SK-N-SH treated with all-trans-retinoic acid at 6 μM for 48 hours (cell line): ENCODE results near the gene AAGAB.

Experiments used
- ATAC-seq: fragments of 200-7000 bp; cut with Tn5 transposase; 3 replicates; pipeline ENCODE4 v1.9.1; 2020; ENCODE audit warnings: mild to moderate bottlenecking, moderate library complexity
- ARNTL ChIP-seq: fragments of 450-650 bp; formaldehyde crosslinking; IDR thresholded peaks from 2 replicates; pipeline ENCODE4 v1.5.0; 2020; ENCODE audit warnings: low read depth, mild to moderate bottlenecking, moderate library complexity, borderline replicate concordance
- BACH2 ChIP-seq: fragments of 250-450 bp; sonication (Bioruptor Pico); IDR thresholded peaks from 2 replicates; pipeline ENCODE4 v1.9.0; 2021; ENCODE audit warnings: mild to moderate bottlenecking, borderline replicate concordance
- CREB5 ChIP-seq: fragments of 250-450 bp; sonication (Bioruptor Pico); IDR thresholded peaks from 2 replicates; pipeline ENCODE4 v1.5.1; 2020; ENCODE audit warnings: low read depth, mild to moderate bottlenecking, moderate library complexity
- CSDC2 ChIP-seq: fragments of 250-450 bp; sonication (Bioruptor Pico); IDR thresholded peaks from 2 replicates; pipeline ENCODE4 v1.5.0; 2020; ENCODE audit warnings: mild to moderate bottlenecking, moderate library complexity
- CSRNP3 ChIP-seq: fragments of 250-450 bp; sonication (Bioruptor Pico); IDR thresholded peaks from 2 replicates; pipeline ENCODE4 v1.5.1; 2021; ENCODE audit warnings: mild to moderate bottlenecking, moderate library complexity
- ESRRG ChIP-seq: fragments of 250-450 bp; sonication (Bioruptor Pico); IDR thresholded peaks from 2 replicates; pipeline ENCODE4 v1.6.1; 2021; ENCODE audit warnings: mild to moderate bottlenecking
- GLIS3 ChIP-seq: fragments of 250-450 bp; sonication (Bioruptor Pico); IDR thresholded peaks from 2 replicates; pipeline ENCODE4 v1.5.0; 2020; ENCODE audit warnings: mild to moderate bottlenecking, moderate library complexity
- ISL1 ChIP-seq: fragments of 250-450 bp; sonication (Bioruptor Pico); IDR thresholded peaks from 2 replicates; pipeline ENCODE4 v2.1.2; 2022; ENCODE audit warnings: mild to moderate bottlenecking, moderate library complexity
- OSR1 ChIP-seq: fragments of 250-450 bp; sonication (Bioruptor Pico); IDR thresholded peaks from 2 replicates; pipeline ENCODE4 v1.8.0; 2022; ENCODE audit warnings: moderate library complexity, mild to moderate bottlenecking, inconsistent platforms
- PPARA ChIP-seq: fragments of 250-450 bp; sonication (Bioruptor Pico); IDR thresholded peaks from 2 replicates; pipeline ENCODE4 v1.5.0; 2020; ENCODE audit warnings: mild to moderate bottlenecking, borderline replicate concordance
- RARB ChIP-seq: fragments of 250-450 bp; sonication (Bioruptor Pico); IDR thresholded peaks from 2 replicates; pipeline ENCODE4 v1.8.0; 2021; ENCODE audit warnings: mild to moderate bottlenecking, moderate library complexity
- SNAI2 ChIP-seq: fragments of 250-450 bp; sonication (Bioruptor Pico); IDR thresholded peaks from 2 replicates; pipeline ENCODE4 v1.5.0; 2020; ENCODE audit warnings: mild to moderate bottlenecking, moderate library complexity
- TCF4 ChIP-seq: fragments of 250-450 bp; sonication (Bioruptor Pico); IDR thresholded peaks from 2 replicates; pipeline ENCODE4 v1.8.0; 2021; ENCODE audit warnings: mild to moderate bottlenecking, moderate library complexity, borderline replicate concordance
- TOX ChIP-seq: fragments of 250-450 bp; sonication (Bioruptor Pico); IDR thresholded peaks from 2 replicates; pipeline ENCODE4 v1.8.0; 2021; ENCODE audit warnings: mild to moderate bottlenecking, moderate library complexity, borderline replicate concordance
- TSHZ2 ChIP-seq: fragments of 250-450 bp; sonication (Bioruptor Pico); IDR thresholded peaks from 2 replicates; pipeline ENCODE4 v1.5.0; 2020; ENCODE audit warnings: mild to moderate bottlenecking, moderate library complexity
- ZC3H10 ChIP-seq: fragments of 250-450 bp; sonication (Bioruptor Pico); IDR thresholded peaks from 2 replicates; pipeline ENCODE4 v1.5.1; 2021; ENCODE audit warnings: mild to moderate bottlenecking, moderate library complexity
- ZFP3 ChIP-seq: fragments of 250-450 bp; sonication (Bioruptor Pico); IDR thresholded peaks from 2 replicates; pipeline ENCODE4 v1.5.0; 2020; ENCODE audit warnings: mild to moderate bottlenecking, moderate library complexity
- ZNF565 ChIP-seq: fragments of 450-650 bp; formaldehyde crosslinking; conservative IDR thresholded peaks from 2 replicates; pipeline ENCODE4 v1.5.0; 2020; ENCODE audit warnings: low read depth, mild to moderate bottlenecking, moderate library complexity
- ZNF70 ChIP-seq: fragments of 450-650 bp; formaldehyde crosslinking; IDR thresholded peaks from 2 replicates; pipeline ENCODE4 v1.5.0; 2020; ENCODE audit warnings: mild to moderate bottlenecking, moderate library complexity
- ZNF8 ChIP-seq: fragments of 450-650 bp; formaldehyde crosslinking; IDR thresholded peaks from 2 replicates; pipeline ENCODE4 v1.5.0; 2020; ENCODE audit warnings: mild to moderate bottlenecking, moderate library complexity

The AAGAB gene

GRCh38 chr15:67254238-67255175 is at the start of gene AAGAB, which contains the start of gene IQCH:
TSS of gene AAGAB (minus strand) at chr15:67254661. CDS start at chr15:67254631, 30 bp downstream.
TSS of gene IQCH (plus strand) at chr15:67254786. CDS start at chr15:67254897, 111 bp downstream.
- TF ChIP-seq TOX (no peak), PPARA (no peak), ZNF70 (CRISPR knock-in tag) (peak; percentile 70; the same call in 1 of the 2 replicates), SNAI2 (no peak), ZNF565 (CRISPR knock-in tag) (no peak), TCF4 (no peak), ZNF8 (CRISPR knock-in tag) (peak; percentile 25; the same call in 1 of the 2 replicates), ESRRG (CRISPR knock-in tag) (no peak)
- TF ChIP-seq, all 23 proteins: peak for 2
- ATAC-seq, result peak; percentile 97

- ATAC-seq, result peak; percentile 50; the same call in 1 of the 3 replicates
- TF ChIP-seq CSRNP3 (CRISPR knock-in tag), result no peak
- TF ChIP-seq BACH2, result no peak
- TF ChIP-seq ZNF70 (CRISPR knock-in tag), result no peak
- TF ChIP-seq TOX, result no peak
- no peak for TF ChIP-seq ESRRG (CRISPR knock-in tag)
- no peak for TF ChIP-seq ARNTL (CRISPR knock-in tag)
- no peak for TF ChIP-seq GLIS3 (CRISPR knock-in tag)
- TF ChIP-seq ZNF8 (CRISPR knock-in tag), result no peak
- TF ChIP-seq TCF4, result no peak
- TF ChIP-seq OSR1 (CRISPR knock-in tag), result no peak
Measured at GRCh38 chr15:67303490-67304363, 49.3 kb upstream of the AAGAB start.

- ATAC-seq, result no peak
- TF ChIP-seq TSHZ2 (no peak), TOX (no peak), ISL1 (no peak), RARB (CRISPR knock-in tag) (no peak), ZNF8 (CRISPR knock-in tag) (no peak), ZNF70 (CRISPR knock-in tag) (no peak), SNAI2 (no peak), CREB5 (CRISPR knock-in tag) (no peak)
Measured at GRCh38 chr15:67300266-67301025, 46.0 kb upstream of the AAGAB start.

- TF ChIP-seq ZNF8 (CRISPR knock-in tag) (no peak), RARB (CRISPR knock-in tag) (no peak), ZFP3 (no peak), ZC3H10 (CRISPR knock-in tag) (no peak), CSDC2 (no peak), ESRRG (CRISPR knock-in tag) (no peak)
- ATAC-seq, result no peak
Measured at GRCh38 chr15:67296684-67297083, 42.2 kb upstream of the AAGAB start.
